ENCODE measurements around the gene PLA2G1B.

The PLA2G1B gene

DNA sequence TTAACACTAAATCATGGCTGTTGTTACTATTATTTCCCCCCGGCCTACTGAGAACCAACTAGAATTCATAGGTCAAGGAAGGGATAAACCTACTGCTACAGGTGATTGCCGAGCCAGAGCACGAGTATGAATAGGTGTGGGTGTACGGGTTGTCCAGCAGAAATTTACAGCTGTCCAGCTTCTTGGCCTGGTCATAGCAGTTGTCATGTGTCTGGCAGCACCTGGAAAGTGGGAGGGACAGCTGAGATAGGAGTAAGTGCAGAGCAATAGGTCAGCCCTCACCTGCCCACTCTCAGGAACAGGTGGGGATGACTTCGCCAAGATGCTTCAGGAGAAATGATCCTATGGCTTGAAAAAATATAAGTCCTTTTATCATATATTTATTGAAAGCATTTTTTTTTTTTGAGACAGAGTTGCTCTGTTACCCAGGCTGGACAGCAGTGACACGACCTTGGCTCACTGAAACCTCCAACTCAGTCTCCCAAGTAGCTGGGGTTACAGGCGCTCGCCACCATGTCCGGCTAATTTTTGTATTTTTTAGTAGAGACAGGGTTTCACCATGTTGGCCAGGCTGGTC lies 2.6 kb downstream of the PLA2G1B start:
- no peak for DNase-seq (ENCODE audit: low read depth in 2 of 2)

DNA sequence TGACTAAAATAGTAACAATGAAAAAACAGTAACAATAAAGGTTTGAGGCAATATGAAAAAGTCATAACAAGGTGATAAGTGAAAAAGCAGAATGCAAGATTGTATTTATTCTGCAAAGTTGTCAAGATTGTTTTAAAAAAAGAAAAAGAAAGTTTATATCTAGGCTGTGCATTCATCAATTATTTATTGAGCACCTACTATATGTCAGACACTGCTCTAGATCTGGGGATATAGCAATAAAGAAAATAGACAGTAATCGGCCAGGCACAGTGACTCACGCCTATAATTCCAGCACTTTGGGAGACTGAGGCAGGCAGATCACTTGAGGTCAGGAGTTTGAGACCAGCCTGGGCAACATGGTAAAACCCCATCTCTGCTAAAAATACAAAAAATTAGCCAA lies 3.8 kb downstream of the PLA2G1B start:
- no peak for DNase-seq (ENCODE audit: low read depth in 2 of 2)

DNA sequence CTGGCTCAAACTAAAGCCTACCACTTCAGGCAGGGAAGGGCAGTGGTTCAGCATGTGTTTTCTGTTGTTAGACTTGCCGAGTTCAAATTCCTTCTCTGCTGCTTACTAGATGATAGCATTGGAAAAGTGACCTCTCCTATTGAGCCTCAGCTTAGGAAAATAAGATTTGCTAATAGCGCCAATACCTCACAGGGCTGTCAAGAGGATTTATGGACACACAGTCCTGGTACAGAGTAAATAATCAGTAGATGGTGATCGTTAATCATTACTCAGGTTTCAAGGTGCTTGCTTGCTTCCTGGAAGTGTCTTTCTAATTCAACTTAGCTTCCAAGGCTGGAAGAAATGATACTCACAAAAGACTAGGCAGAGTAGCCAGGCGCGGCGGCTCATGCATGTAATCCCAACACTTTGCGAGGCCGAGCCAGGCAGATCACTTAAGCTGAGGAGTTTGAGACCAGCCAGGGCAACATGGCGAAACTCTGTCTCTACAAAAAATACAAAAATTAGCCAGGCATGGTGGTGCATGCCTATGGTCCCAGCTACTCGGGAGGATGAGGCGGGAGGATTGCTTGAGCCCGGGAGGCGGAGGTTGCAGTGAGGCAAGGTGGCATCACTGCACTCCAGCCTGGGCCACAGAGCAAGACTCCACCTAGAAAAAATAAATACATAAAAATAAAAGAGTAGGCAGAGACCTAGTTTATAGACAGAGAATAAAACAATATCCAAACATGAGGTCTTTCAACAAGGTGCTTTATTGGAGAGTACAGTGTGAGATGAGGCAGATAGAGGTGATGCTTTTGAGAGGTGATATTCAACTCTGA lies 6.0 kb downstream of the PLA2G1B start:
- DNase-seq (ENCODE audit: low read depth in 2 of 2), result no peak

- peak; percentile 99 to 100 for DNase-seq (ENCODE audit: low read depth in 2 of 2)
These were observed 10.1 kb downstream of the PLA2G1B start for GRCh38 chr12:120317224-120318105.

GRCh38 chr12:120316798-120317223 lies 10.8 kb downstream of the PLA2G1B start:
- no peak for DNase-seq (ENCODE audit: low read depth in 2 of 2)

GRCh38 chr12:120314220-120314619 lies 13.4 kb downstream of the PLA2G1B start:
- no peak for DNase-seq (ENCODE audit: low read depth in 2 of 2)

- DNase-seq (ENCODE audit: low read depth in 2 of 2), result peak; percentile 80 to 85
These were observed 25.4 kb downstream of the PLA2G1B start, which contains the start of gene SIRT4 for GRCh38 chr12:120301962-120302815. Gene SIRT4 (plus strand): TSS chr12:120302321. CDS start chr12:120303562, 1,241 bp downstream.

DNA sequence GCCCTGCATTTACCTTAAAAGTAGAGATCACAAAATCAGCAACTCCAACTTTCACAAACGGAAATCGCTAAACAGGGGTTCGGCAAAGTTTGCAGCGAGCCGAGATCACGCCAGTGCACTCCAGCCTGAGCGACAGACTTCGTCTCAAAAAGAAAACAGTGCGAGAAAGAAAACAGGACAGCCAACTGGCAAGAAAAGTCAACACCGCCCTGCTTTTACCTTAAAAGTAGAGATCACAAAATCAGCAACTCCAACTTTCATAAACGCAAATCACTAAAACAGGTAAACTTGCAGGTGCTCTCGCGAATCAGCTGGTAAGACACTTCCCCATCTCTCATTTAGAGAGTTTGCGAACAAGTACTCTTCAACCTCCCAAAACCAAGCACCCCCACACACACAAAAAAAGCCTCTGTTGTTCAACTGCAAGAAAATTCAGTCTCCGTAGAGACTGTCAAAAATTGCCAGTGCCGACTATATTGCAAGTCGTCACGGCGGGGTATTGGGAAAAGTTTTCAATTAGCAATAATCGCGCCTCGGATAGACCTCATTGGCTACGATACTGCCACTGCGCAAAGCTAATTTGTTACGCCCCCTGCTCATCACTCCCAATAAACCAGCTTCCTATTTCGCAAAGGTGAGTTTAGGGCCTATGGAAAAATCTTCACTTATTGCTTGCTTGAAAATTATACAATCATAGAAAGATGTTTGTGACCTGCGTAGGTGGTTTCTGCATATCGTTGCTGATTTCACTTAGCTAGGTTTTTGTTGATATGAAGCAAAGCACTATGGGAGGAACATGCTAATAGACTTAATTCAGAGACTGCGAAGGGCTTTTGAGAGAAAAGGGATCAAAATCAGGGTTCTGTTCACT lies 34.7 kb downstream of the PLA2G1B start, which contains the start of gene RNU4-1:
Gene RNU4-1 (minus strand): TSS at position 577 of the 871 bp plus-strand sequence.
- peak; percentile 66 to 69 for DNase-seq (ENCODE audit: low read depth in 2 of 2)

DNA sequence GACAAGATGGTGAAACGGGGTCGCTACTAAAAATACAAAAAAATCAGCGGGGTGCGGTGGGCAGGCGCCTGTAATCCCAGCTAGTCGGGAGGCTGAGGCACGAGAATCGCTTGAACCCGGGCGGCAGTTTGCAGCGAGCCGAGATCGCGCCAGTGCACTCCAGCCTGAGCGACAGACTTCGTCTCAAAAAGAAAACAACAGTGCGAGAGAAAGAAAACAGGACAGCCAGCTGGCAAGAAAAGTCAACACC lies 35.2 kb downstream of the PLA2G1B start:
- DNase-seq (ENCODE audit: low read depth in 2 of 2), result peak in 1 of 2 donors; percentile 24

DNA sequence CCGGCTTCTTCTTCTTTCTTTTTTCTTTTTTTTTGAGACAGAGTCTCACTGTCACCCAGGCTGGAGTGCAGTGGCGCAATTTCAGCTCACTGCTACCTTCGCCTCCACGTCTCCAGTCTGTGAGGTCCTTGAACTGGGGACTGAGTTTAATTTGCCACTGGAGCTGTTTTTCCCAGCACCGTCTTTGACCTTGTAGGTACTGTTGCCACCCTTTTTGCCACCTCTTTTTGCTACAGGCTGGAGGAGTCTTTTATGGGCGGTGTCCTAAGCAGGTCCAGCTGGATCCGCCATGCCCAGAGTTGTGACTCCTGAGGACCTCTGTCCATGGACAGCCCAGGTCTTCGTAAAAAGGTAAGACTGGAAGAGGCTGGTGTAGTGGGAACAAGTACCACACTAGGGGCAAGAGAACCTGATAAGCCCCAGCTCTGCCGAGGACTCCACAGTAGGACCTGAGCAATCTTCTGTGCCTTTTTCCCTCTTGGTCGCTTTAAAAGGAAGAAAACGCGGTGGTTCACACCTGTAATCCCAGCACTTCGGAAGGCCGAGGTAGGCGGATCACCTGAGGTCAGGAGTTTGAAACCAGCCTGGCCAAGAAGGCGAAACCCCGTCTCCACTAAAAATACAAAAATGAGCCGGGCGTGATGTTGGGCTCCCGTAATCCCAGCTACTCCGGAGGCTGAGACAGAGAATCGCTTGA lies 36.8 kb downstream of the PLA2G1B start:
- peak; percentile 22 to 29 for DNase-seq (ENCODE audit: low read depth in 2 of 2)

GRCh38 chr12:120287491-120287890 lies 40.1 kb downstream of the PLA2G1B start:
- no peak for DNase-seq (ENCODE audit: low read depth in 2 of 2)

- DNase-seq (ENCODE audit: low read depth in 2 of 2), result no peak
These were observed 40.6 kb downstream of the PLA2G1B start for GRCh38 chr12:120286768-120287490.

- DNase-seq (ENCODE audit: low read depth in 2 of 2), result no peak
These were observed 43.2 kb downstream of the PLA2G1B start for GRCh38 chr12:120284381-120284780.

- DNase-seq (ENCODE audit: low read depth in 2 of 2), result no peak
These were observed 44.3 kb downstream of the PLA2G1B start for GRCh38 chr12:120283318-120283717.

GRCh38 chr12:120278137-120279069 lies 49.2 kb downstream of the PLA2G1B start:
- DNase-seq (ENCODE audit: low read depth in 2 of 2), result no peak

DNA sequence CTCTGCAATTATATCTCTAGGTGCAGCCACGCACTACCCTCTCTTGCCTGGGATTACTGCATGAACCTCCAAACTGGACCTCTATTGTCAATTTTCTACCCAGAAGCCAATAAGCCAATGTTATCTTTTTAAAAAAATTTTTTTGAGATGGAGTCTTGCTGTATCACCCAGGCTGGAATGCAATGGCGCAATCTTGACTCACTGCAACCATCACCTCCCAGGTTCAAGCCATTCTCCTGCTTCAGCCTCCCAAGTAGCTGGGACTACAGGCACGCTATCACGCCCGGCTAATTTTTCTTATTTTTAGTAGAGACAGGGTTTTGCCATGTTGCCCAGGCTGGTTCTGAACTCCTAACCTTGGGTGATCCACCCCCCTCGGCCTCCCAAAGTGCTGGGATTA lies 50.8 kb downstream of the PLA2G1B start:
- no peak for DNase-seq (ENCODE audit: low read depth in 2 of 2)

All from stimulated activated CD4-positive, alpha-beta T cell treated with anti-CD3 and anti-CD28 coated beads, Interleukin-4, amount 100 ng/mL, for 48 hours (primary cell).